ENCODE results near the gene C8B.

Gene C8B

GRCh38 chr1:56995414-56996100 is 29.7 kb upstream of the C8B start:
- TF ChIP-seq REST (IDR thresholded peaks at IDR 0.05; ENCODE audit: insufficient read depth in 1 of 2, low read depth in 2 of 2, low read length in 2 of 2) (no peak), SIN3A (IDR thresholded peaks at IDR 0.05; ENCODE audit: borderline replicate concordance, insufficient read depth, low read length) (no peak), POLR2AphosphoS5 (IDR thresholded peaks at IDR 0.05; ENCODE audit: low read depth, low read length) (no peak)

GRCh38 chr1:56993475-56993874 is 27.7 kb upstream of the C8B start:
- TF ChIP-seq FOXP2 (optimal IDR thresholded peaks at IDR 0.05; ENCODE audit: borderline replicate concordance, extremely low read depth, extremely low read length, insufficient read depth) (no peak), SIN3A (IDR thresholded peaks at IDR 0.05; ENCODE audit: borderline replicate concordance, insufficient read depth, low read length) (no peak), REST (IDR thresholded peaks at IDR 0.05; ENCODE audit: insufficient read depth in 1 of 2, low read depth in 2 of 2, low read length in 2 of 2) (no peak), POLR2AphosphoS5 (IDR thresholded peaks at IDR 0.05; ENCODE audit: low read depth, low read length) (no peak), TAF1 (IDR thresholded peaks at IDR 0.05; ENCODE audit: borderline replicate concordance, insufficient read depth, low read length) (no peak)

- TF ChIP-seq TAF1 (IDR thresholded peaks at IDR 0.05; ENCODE audit: borderline replicate concordance, insufficient read depth, low read length) (no peak), POLR2AphosphoS5 (IDR thresholded peaks at IDR 0.05; ENCODE audit: low read depth, low read length) (no peak), FOXP2 (optimal IDR thresholded peaks at IDR 0.05; ENCODE audit: borderline replicate concordance, extremely low read depth, extremely low read length, insufficient read depth) (no peak), SIN3A (IDR thresholded peaks at IDR 0.05; ENCODE audit: borderline replicate concordance, insufficient read depth, low read length) (no peak), REST (IDR thresholded peaks at IDR 0.05; ENCODE audit: insufficient read depth in 1 of 2, low read depth in 2 of 2, low read length in 2 of 2) (no peak)
Observed at GRCh38 chr1:56992318-56993125, 26.7 kb upstream of the C8B start.

- TF ChIP-seq POLR2AphosphoS5 (IDR thresholded peaks at IDR 0.05; ENCODE audit: low read depth, low read length) (no peak), REST (IDR thresholded peaks at IDR 0.05; ENCODE audit: insufficient read depth in 1 of 2, low read depth in 2 of 2, low read length in 2 of 2) (no peak), FOXP2 (optimal IDR thresholded peaks at IDR 0.05; ENCODE audit: borderline replicate concordance, extremely low read depth, extremely low read length, insufficient read depth) (no peak)
Observed at GRCh38 chr1:56991576-56991975, 25.8 kb upstream of the C8B start.
